AG04449 (cell line): ENCODE measurements around the gene ADAMTS6.
"Not testable (repeated sequence)": the region's sequence is repeated elsewhere in the genome, so short reads cannot be mapped to it uniquely, and the experiment has no call there.

Experiments used
- CTCF ChIA-PET: fragments of 350-600 bp; formaldehyde crosslinking; extraction: SDS; loops from one replicate; lab custom pipeline; 2021; ENCODE audit warnings: antibody characterized with exemption; lab: Yijun Ruan, JAX
- POLR2A ChIA-PET: fragments of 400-600, 350-600 bp; formaldehyde crosslinking; extraction: SDS; loops from one replicate; lab custom pipeline; 2020; ENCODE audit warnings: antibody characterized with exemption, inconsistent platforms; lab: Yijun Ruan, JAX
- DNase-seq: peaks from one replicate; pipeline ENCODE4 v3.0.0-alpha.2; 2010; ENCODE audit warnings: low read depth, low spot score
- H3K4me3 ChIP-seq: 2 replicates; pipeline ENCODE4 v1.5.1; 2011; ENCODE audit warnings: low read depth, mild to moderate bottlenecking, control low read depth, low read length
- CTCF ChIP-seq: IDR thresholded peaks from one replicate; pipeline ENCODE4 v1.5.1; 2011; ENCODE audit warnings: mild to moderate bottlenecking, moderate library complexity, low read length, control low read depth, inconsistent platforms; ENCODE audit not compliant: insufficient read depth; ENCODE audit errors: missing control alignments

ADAMTS6 gene

GRCh38 chr5:65329266-65329665 is 152.5 kb downstream of the ADAMTS6 start:
- no peak for TF ChIP-seq CTCF
- DNase-seq = no peak
- ChIA-PET POLR2A (no interaction called here), CTCF (no interaction called here)
- H3K4me3 ChIP-seq = no peak overlapping the region

- CTCF ChIA-PET = no interaction called here
- DNase-seq = peak; percentile 45
- no peak overlapping the region for H3K4me3 ChIP-seq
- POLR2A ChIA-PET = no interaction called here
- no peak for TF ChIP-seq CTCF
Measured at GRCh38 chr5:65327582-65327981, 154.1 kb downstream of the ADAMTS6 start.

- CTCF ChIA-PET = no interaction called here
- TF ChIP-seq CTCF = no peak
- POLR2A ChIA-PET = no interaction called here
- no peak overlapping the region for H3K4me3 ChIP-seq
- DNase-seq = no peak
Measured at GRCh38 chr5:65326922-65327321, 154.8 kb downstream of the ADAMTS6 start.

GRCh38 chr5:65324226-65324625 is 157.5 kb downstream of the ADAMTS6 start:
- TF ChIP-seq CTCF = no peak
- ChIA-PET CTCF (no interaction called here), POLR2A (no interaction called here)
- no peak overlapping the region for H3K4me3 ChIP-seq
- DNase-seq = no peak

GRCh38 chr5:65320704-65321103 is 161.0 kb downstream of the ADAMTS6 start:
- DNase-seq, POLR2A ChIA-PET, CTCF ChIA-PET, H3K4me3 ChIP-seq: not testable (repeated sequence)

- TF ChIP-seq CTCF = no peak
- H3K4me3 ChIP-seq = no peak overlapping the region
- POLR2A ChIA-PET = no interaction called here
- no peak for DNase-seq
- CTCF ChIA-PET = no interaction called here
Measured at GRCh38 chr5:65320250-65320649, 161.5 kb downstream of the ADAMTS6 start.

GRCh38 chr5:65307931-65308330 is 173.8 kb downstream of the ADAMTS6 start:
- DNase-seq = no peak
- ChIA-PET CTCF (no interaction called here), POLR2A (no interaction called here)
- no peak overlapping the region for H3K4me3 ChIP-seq
- no peak for TF ChIP-seq CTCF
